ENCODE results near the gene IL10RA. TPM values are rescaled to one million over a fixed set of nuclear protein-coding genes. Genes with fewer than 3 reads are reported as not detected.
A peak's percentile ranks its signal among the peaks of the same experiment; 100 is the strongest.
"Not testable (repeated sequence)": the region's sequence is repeated elsewhere in the genome, so short reads cannot be mapped to it uniquely, and the experiment has no call there.

Gene IL10RA
- 10 to 100 TPM in 1 of 2 donors, 1 to 10 TPM in 1; 8.2 to 17.6 TPM for total RNA-seq
- long read RNA-seq, partial matches to known transcripts = 1 of 4 reads
- long read RNA-seq, other reads (novel, unspliced or antisense) = 1 of 4 reads

DNA sequence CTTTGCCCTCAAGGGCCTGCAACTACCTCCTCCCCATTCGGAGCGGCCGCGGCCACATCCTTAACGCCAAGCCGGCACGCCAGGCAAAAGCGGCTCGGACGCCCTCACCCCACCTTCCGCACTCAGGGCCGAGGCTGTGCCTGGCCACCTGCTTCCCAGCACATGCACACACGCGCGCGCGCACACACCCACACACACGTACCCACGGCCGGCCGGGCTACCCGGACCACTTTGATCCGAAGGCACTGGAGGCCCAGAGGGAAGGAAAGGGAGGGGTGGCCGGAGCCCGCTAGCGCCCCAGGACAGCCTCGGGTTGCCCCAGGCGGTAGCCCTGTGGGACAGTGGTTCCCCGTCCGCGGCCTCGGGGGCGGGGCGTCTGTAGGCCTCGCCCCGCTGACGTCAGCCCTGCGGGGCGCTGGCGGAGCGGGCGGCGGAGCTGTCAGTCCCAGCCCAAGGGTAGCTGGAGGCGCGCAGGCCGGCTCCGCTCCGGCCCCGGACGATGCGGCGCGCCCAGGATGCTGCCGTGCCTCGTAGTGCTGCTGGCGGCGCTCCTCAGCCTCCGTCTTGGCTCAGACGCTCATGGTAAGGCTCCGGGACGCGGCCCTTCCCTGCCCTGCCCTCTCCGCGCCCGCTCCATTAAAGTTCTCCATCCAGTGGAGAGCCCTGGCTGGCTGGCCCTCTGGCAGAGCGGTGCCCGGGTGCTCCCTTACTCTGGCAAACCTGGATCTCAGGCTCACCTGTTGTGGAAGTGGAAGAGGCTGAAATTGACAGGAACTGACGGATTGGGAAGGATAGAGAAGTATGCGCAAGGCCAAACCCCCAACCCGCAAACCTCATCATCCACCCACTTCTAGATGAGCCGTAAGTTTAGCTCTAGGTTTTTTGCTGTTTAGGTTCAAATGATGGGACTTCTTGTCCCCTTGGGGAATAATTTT lies at the start of gene IL10RA:
Gene IL10RA (plus strand): TSS at position 442 of the 935 bp plus-strand sequence. CDS start 74 bp downstream, at position 516.
- DNase-seq (peak; percentile 87), ATAC-seq (peak; percentile 98)
- intact Hi-C loops (cut with DNase I) = no loop called here

- DNase-seq = no peak
- ATAC-seq = no peak
- intact Hi-C loops (cut with DNase I) = no loop called here
Measured at GRCh38 chr11:117936973-117937372, 49.2 kb upstream of the IL10RA start.

- ATAC-seq (no peak), DNase-seq (no peak)
- intact Hi-C loops (cut with DNase I) = loop anchor here in 1 of 2 donors (10.0 kb wide), 1 partner anchor 114 kb away; no protein-coding TSS in a partner anchor
Measured at GRCh38 chr11:117940736-117941135, 45.5 kb upstream of the IL10RA start.

- ATAC-seq (no peak), DNase-seq (no peak)
- intact Hi-C loops (cut with DNase I) = loop anchor here in 1 of 2 donors (10.0 kb wide), 1 partner anchor 114 kb away; no protein-coding TSS in a partner anchor
Measured at GRCh38 chr11:117941163-117941707, 45.0 kb upstream of the IL10RA start.

GRCh38 chr11:117941976-117942654 lies 44.1 kb upstream of the IL10RA start:
- intact Hi-C loops (cut with DNase I) = loop anchor here in 1 of 2 donors (10.0 kb wide), 1 partner anchor 113 kb away; no protein-coding TSS in a partner anchor
- DNase-seq = no peak
- ATAC-seq = no peak

DNA sequence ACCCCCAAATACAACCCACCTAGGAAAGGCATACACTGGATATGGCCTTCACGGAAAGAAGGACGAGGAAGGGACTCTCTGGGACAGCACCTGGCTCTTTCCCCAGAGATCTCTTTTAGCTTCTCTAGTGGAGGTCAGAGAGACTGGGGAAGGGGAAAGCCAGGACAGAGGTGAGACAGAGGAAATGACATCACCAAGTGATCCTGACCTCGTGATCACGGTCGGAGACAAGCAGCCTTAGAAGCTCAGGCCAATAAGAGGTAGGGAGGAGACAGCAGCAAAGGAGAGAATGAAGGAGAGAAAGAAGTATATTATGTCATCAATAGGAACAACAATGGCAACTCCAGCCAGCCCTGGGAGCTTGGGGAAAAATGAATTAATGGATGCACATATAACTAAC lies 41.6 kb upstream of the IL10RA start:
- ATAC-seq (no peak), DNase-seq (no peak)
- intact Hi-C loops (cut with DNase I) = loop anchor here in 1 of 2 donors (10.0 kb wide), 1 partner anchor 110 kb away; no protein-coding TSS in a partner anchor

- ATAC-seq (peak in 1 of 2 donors; percentile 17), DNase-seq (no peak)
- intact Hi-C loops (cut with DNase I) = loop anchor here in 1 of 2 donors (10.0 kb wide), 1 partner anchor 110 kb away; no protein-coding TSS in a partner anchor
Measured at GRCh38 chr11:117945047-117945810, 41.0 kb upstream of the IL10RA start.

DNA sequence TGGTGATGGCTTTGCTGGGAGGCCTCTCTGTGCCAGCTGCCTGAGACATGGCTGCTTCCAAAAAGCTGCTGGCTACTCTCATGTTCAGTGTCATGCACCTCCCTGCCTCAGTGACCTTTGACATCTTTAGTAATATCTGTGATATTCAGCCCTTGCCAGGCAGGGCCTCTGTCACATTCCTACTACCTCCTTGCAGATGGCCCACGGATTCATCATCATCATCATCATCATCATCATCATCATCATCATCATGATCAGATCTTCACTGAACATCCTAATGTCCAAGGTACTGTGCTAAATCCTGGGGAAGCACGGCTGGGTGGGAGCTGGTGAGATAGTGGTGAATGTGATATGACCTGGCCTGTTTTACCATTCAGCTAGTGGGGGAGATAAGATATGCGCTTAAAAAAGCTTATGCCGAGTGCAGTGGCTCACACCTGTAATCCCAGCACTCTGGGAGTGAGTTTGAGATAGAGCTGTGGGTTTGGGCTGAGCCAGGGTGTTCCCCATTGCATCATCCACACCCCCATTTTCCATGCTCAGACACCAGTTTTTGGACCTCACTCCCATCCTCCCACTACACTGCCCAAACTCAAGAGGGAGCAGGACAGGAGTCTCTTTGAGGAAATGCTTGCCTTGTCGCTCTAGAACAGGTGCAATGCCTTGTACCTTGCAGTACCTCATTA lies 39.9 kb upstream of the IL10RA start:
- ATAC-seq (no peak), DNase-seq (no peak)
- intact Hi-C loops (cut with DNase I) = loop anchor here (2.0 to 10.0 kb wide), 2 partner anchors 109 kb away; no protein-coding TSS in a partner anchor

DNA sequence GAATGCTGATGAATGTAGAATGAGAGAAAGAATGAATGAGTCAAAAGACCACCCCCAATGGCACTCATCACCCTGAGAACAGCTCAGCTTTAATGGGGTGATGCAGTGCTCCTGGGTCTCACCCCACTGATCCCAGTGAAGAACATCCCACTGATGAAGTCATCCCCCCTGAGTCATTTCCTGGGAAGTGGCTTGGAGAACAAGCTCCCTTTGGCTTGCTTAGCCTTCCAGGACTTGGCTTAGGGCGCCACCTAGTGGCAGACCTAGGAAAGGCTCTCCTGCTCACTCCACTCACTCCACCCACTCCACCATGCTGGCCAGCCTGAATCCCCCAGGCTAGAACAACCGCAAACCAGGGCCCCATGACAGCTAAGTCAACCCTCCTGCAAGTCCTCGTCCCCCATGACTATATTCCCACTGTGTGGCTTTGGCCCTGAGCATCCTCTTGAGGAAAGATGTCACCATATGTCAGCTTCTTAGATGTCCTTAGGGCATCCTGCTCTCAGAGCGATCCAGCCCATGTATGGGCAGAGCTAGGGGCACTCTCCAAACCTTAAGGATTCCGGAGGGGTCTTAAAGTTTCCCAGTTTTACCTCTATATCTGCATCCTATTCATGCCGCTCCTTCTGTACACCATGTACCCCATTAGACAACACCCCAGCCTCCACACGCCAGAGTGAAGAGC lies 39.2 kb upstream of the IL10RA start:
- DNase-seq (peak; percentile 91), ATAC-seq (peak; percentile 92 to 94)
- intact Hi-C loops (cut with DNase I) = loop anchor here (1.0 to 10.0 kb wide), 3 partner anchors 103 to 108 kb away; no protein-coding TSS in a partner anchor

- ATAC-seq, DNase-seq: not testable (repeated sequence)
- intact Hi-C loops (cut with DNase I) = loop anchor here (1.0 to 10.0 kb wide), 4 partner anchors 103 to 107 kb away; no protein-coding TSS in a partner anchor
Measured at GRCh38 chr11:117947751-117948150, 38.4 kb upstream of the IL10RA start.

- intact Hi-C loops (cut with DNase I) = loop anchor here in 1 of 2 donors (2.0 to 10.0 kb wide), 2 partner anchors 106 kb away; no protein-coding TSS in a partner anchor
- not testable (repeated sequence) for ATAC-seq, DNase-seq
Measured at GRCh38 chr11:117948466-117948865, 37.7 kb upstream of the IL10RA start.

DNA sequence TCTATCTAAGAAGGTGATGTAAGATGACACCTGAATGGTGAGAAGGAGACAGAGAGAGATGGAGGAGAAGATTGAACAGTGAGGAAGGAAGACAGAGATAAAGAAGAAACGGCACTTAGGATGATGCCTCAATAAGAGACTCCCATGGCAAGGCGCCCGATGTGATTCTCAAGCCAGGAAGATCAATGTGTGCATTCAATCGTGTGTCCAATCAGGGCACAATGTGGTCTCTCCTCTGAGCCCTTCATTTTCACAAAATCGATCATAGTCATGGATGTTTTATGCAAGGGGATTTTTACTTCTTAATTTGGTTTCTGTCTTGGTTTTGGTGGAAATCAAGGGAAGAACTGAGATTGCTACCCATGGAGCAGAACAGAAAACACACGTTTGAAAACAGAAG lies 37.1 kb upstream of the IL10RA start:
- no peak for ATAC-seq
- no peak for DNase-seq
- intact Hi-C loops (cut with DNase I) = loop anchor here in 1 of 2 donors (2.0 to 10.0 kb wide), 2 partner anchors 106 kb away; no protein-coding TSS in a partner anchor

DNA sequence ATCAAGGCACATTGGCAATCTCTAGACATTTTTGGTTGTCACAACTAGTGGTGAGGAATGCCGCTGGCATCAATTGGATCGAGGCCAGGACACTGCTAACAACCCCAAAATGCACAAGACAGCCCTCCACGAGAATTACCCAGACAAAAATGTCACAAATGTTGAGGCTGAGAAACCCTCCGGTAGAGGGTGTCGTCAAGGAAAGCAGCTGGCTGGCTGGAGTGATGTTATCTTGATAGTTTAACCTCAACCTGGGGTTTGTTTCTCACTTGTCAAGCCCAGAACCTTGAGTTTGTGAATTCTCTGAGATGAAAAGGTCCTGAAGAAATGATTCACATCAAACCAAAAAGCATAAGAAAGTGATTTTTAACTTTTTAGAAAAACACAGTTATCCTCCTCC lies 35.9 kb upstream of the IL10RA start:
- intact Hi-C loops (cut with DNase I) = no loop called here
- ATAC-seq (peak in 1 of 2 donors; percentile 19), DNase-seq (no peak)

DNA sequence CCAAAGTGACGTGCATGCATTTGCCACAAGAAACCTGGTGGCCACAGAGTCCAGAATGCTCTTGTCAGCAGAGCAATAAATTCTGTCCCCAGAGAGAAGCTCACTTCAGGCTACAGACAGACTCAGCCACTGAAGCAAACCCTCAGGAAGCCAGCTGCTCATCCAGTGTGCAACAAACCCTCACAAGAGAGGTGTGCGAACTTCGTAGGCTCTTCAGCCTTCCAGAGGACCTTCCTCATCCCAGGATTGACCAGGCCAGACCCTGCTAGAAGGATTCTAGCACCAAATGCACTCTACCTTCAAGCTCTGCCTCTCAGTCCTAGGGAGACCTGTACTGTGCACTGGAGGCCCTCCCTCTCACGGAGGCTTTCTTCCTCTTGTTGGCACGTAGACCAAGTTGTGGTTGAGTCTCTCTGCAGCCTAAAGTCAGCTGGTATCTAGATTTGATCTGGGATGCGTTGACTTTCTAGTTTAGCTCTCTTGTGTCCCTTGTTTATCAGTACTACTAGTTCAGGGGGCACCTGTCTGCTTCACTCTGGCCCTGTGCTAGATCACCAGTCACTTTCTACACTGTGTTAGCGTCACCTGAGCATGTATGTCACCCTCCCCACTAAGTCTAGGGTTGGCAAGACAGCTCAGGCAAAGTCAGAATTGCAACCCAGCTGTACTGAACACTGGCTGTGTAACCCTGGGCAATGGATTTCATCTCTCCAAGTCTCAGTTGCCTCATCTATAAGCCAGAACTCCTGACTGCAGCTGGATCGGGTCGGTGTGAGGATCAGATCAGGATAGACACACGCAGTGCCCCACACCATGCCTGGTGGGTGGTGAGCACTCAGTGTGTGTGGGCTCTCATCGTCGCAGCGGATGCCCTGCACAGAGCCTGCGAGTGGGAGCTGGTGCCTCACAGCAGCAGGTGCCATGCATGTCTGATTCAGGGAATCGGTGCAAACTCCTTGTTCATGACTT lies 34.9 kb upstream of the IL10RA start:
- ATAC-seq (peak in 1 of 2 donors; percentile 27), DNase-seq (no peak)
- intact Hi-C loops (cut with DNase I) = no loop called here

DNA sequence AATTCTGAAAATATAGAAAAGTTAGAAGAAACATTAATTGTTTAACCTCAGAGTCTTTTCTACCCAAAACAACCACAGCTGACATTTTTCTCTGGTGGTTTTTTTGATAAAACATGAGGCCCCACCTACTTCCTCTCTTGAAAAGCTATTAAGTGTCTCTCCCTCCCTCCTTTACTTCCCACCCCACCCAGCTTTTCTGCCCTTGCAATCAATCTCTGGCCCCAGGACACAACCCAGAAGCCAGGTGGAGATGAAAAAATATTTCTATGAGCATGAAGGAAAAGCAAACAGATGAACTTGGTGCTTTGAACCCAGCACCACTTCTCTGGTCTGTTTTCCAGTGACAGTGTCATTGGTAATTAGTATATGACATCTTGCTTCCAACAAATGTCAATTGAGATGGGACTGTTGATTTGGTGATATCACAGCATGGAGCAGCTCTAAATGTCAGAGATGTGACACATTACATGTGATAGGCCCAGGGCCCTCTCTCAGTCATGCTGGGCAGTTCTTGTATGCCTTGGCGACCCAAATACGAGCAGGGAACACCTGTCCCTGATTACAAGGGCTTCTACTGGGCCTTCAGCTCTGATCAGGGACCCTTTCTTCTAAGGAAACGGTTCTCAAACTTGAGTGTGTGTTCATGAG lies 33.0 kb upstream of the IL10RA start:
- intact Hi-C loops (cut with DNase I) = no loop called here
- ATAC-seq (peak in 1 of 2 donors; percentile 34), DNase-seq (no peak)

Data from left cardiac atrium (tissue), 4 donors.